ENCODE data around the gene PDXDC1.
"Not testable (repeated sequence)": the region's sequence is repeated elsewhere in the genome, so short reads cannot be mapped to it uniquely, and the experiment has no call there.

Gene PDXDC1

DNA sequence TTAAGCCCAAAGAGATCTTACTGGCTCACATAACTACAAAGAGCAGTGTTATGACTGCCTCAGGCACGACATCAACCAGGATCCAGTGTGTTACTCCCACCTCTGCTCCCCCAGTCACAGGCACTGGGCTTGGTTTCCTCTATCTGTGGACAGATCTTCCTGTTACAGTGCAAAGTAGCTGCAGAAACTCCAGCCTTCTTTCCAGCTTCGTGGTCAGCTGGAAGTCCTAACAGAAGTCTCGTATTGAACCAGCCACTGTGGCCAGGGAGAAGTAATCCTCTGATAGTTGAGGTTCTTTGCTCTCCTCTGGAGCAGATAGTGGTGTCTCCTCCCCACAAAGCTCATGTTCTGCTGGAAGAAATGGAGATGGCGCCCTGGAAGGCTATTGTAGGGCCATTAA lies 41.5 kb downstream of the PDXDC1 start:
- DNase-seq: not testable (repeated sequence)

DNA sequence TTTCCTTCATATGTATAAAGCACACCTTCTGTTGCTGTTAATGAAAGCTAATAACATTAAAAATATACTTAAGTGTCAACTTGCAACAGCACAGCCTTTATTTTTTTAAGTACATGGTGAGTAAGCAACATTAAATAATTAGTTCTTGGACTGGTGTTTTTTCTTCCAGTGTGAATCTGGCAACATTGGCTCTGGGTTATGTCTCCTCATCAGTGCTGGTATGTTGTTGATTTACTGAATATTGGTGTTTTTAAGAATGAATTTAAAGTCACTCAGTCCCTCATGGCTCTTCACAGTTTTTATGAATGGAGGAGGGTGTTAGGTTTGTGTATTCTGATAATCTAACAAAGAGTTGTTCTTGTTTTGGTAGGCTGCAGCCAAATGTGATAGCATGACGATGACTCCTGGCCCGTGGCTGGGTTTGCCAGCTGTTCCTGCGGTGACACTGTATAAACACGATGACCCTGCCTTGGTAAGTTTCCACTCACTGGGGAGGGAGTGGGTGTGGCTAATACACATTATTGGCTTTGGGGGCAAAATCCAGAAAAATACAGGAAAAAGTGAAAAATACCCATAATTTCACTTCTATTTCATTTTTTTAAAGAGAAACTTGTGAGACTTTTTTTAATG lies 42.2 kb downstream of the PDXDC1 start:
- not testable (repeated sequence) for DNase-seq

DNA sequence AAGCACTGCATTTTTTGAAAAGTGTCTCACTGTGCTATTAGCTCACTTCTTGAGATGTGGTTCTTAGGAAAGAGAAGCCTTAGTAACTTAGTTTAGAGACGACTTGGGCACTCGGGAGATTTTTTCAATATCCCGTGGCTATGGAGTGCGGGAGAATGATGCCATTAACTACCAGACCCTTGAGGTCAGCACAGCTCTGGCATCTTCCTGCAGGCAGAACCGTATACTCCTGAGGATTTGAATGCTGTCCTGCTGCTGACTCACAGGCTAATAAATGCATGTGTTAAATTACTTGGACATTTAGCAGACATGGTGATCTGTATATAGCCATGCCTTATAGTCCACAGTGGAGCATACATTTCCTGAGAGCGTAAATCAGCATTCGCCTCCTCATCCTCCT lies 46.6 kb downstream of the PDXDC1 start:
- not testable (repeated sequence) for DNase-seq

DNA sequence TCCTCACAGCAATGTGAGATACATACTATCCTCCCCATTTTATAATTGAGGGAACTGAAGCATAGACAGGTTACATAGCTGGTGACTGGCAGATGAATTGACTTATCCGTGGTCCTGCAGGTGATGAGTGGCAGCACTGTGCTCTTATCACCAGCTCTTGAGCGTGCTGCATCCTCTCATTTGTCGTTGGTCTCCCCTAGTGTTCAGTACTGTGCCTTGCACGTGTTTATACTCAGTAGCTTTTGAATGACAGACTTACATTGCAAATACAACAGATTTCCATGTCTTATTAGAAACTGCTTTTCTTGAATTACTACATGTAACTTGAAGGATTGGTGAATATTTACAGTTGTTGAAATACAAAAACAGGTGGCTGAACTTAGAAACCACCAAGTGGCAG lies 47.4 kb downstream of the PDXDC1 start:
- not testable (repeated sequence) for DNase-seq

DNA sequence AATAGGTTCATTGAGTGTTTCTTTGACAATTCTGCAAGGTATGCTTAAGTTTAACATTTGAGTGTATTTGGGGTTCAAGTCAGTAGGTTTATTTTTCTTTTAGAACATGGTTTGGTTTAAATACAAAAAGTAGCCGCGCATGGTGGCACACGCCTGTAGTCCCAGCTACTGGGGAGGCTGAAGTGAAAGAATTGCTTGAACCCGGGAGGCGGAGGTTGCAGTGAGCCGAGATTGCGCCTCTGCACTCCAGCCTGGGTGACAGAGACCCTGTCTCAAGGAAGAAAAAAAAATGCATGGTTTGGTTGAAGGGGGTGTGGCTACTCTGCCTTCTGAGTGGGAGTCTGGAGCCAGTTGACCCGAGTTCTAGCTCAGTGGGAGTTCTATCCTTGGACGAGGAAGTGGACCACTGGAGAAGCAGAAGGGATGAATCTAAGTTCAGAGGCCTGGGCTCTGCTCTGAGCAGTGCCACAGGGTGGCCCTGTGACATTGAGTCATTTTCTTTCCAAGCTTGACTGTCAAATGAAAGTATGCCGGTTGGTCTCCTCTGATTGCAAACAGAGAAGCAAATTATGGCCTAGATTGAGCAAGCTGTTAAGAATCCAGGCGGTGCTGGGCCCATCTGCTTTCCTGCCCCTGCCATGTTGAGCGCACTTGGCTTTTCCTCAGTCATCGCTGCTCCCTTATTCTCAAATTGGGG lies 48.7 kb downstream of the PDXDC1 start:
- not testable (repeated sequence) for DNase-seq

DNA sequence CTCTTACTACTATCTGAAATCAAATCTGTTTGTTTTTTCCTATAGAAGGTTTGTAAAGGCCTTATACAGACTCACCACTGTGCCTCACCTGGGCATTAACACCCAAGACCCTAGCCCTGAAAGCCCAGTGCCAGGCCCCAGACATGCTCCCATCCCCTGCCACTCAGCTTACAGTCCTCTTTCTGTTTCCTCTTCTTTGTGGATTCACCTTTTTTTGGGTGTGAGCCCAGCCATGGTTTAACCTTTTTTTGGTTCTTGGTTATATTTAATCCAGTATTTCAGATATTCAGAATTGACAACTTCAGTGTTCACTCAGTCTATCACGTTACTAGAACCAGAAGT lies 50.0 kb downstream of the PDXDC1 start:
- DNase-seq: not testable (repeated sequence)

DNA sequence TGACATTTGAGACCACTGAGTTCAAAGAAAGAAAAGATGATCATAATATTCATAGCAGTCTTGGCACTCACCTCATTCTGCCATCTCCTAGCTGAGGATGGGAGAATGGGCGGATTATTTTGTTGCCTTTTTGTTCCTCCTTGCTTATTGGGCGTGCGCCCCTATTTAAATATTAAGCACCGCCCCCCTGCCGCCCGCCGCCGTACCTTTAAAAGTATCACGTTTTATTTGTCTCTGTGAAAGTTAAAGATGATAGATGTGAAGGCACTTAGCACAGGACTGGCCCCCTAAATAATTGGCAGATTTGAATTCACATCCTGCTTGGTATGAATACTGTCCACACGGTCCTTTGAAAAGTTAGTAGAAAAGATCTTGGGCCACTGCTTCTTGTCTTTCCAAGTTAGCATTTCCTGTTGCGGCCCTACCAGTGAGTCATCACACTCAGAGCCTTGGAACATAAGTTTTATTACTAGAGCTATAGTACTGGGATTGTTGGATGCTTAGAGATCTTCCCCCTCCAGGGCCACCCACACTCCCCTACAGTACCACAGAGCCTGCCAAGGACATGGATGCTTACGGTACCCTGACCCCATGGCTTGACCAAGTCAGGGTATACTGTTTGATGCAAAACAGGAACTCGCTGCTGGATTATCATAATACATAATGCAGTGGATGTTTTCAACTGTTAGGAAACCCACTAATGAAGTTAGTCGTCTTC lies 50.6 kb downstream of the PDXDC1 start:
- not testable (repeated sequence) for DNase-seq

DNA sequence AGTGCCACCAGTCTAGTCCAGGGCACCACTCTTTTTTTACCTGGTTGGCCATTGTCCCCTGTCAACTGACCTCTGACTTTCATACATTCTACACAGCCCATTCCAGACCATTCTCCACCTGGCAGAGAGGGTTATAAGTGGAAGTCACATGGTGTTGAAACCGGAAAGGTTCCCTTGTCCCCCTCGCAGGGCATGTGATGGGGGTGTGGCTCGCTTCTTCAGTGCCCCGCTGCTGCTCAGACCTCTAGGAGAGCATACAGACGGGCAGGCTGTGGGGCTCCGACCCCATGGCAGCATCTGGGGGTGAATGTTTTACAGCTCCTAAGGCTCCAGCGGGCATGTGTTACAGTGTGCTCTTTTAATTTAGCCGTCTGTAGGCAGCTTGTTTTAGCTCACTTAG lies 52.2 kb downstream of the PDXDC1 start:
- not testable (repeated sequence) for DNase-seq

DNA sequence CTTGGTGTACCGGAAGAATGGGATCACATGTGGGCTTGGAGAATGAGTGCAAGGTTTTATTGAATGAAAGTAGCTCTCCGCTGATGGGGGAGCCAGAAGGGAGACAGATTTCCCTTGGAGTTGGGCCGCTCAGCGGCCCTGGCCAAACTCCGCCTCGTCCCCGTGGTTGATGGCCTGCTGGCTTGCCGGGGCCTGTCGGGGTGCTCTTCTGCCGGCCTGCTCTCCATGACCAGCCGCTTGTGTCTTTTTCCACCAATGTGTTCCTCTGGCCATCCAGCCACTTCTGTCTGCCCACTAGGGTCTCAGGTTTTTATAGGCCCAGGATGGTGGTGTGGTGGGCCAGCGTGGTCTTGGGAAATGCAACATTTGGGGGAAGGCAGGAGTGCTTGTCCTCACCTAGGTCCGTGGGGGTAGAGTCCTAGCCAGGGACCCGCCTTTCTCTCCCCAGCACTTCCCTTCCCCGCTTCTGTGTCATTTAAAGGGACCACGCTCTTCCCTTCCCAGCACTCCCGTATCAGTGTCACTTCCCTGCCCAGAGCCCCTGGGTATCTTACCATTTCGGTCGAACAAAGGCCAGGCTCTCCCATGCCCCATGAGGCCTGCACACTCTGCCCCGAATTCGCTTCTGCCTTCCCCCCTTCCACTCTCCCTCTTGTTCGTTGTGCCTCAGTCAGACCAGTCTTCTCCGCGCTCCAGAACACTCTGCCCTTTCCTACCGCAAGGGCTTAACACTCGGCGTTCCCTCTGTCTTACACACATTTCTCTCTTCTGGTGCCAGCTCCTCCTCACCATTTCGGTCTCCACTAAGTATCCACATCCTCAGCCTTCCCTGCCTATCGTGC lies 52.9 kb downstream of the PDXDC1 start:
- not testable (repeated sequence) for DNase-seq

DNA sequence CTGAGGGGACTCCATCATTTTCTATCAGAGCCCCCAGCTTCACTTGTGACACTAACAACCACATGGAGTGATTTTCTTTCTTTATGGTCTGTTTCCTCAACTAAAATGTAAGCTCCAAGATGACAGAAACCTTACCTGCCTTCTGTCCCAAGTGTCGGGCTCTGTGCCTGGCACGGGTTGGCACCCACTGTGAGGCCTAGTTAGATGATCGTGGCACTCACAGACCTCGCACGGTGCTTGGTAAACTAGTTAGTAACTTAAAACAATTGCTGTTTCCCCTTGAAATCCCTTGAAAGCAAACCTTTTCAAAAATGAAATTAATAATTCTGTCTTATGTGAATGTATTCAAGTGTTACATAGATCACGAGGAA lies 53.5 kb downstream of the PDXDC1 start:
- DNase-seq: not testable (repeated sequence)

DNA sequence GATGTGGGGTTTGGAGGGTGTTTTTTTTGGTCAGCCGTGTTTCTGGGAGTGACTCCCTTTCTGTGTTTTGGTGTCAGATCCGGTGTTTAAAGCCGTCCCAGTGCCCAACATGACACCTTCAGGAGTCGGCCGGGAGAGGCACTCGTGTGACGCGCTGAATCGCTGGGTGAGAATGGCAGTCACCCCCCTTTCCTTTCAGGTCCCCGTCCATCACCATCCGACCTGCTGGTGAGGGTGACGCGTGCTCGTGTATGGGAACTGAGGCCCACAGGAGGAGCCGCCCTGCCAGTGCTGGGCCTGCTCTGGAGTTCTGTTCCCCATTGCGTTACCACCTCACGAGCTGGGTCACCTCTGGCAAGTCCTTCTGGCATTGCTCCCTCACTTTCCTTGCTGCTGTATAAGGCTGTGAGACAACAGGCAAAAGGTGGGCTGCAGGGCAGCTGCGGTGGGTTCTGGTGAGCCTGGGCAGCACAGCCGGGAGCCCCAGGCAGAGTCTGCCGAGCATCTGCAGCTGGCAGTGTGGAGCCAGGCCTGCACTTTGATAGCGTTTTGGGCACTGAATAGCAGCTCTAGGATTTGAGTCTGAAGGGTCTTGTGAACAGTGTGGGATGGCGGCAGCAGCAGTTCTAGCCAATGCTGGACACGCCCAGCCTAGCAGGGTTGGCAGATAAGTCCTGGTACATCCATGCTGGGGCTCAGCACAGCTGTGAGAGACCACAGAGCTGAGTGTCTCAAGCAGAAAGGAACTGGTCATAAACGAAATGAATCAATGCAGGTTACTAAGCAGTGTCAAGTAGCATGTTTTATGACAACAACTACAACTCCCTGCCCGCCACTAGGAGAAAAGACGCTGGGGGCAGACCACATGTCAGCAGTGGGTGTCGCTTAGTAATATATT lies 54.2 kb downstream of the PDXDC1 start:
- DNase-seq: not testable (repeated sequence)

DNA sequence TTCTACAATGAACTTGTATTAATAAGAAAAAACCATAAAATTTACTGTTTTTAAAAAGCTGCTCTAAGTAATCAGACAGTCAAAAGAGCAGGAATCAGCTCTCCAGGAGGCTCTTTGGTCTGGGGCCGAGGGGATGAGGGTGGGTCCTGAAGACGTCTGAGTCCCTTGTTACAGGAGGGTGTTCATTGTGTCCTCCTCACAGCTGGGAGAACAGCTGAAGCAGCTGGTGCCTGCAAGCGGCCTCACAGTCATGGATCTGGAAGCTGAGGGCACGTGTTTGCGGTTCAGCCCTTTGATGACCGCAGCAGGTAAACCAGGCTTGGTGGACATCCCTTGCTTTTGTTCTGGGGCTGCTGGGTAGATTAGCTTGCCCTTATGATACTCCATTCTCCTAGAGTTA lies 54.9 kb downstream of the PDXDC1 start:
- DNase-seq: not testable (repeated sequence)

DNA sequence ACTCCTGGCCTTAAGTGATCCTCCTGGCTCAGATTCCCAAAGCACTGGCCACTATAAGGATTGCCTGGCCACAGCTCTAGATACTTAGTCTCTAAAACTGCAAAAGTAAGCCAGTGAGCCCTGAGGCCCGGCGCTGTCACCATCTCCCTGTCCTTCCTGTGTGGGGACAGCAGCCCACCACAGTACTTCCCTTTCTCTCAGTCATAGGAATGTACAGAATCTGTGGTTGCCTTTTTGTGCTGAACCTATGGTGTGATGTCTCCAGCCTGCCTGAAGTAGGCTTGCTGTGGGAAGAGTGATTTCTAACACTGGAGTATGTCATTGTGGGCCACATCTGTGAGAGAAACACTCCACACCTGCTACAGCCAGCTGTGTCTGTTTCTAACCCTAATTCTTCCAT lies 56.4 kb downstream of the PDXDC1 start:
- no peak for DNase-seq

DNA sequence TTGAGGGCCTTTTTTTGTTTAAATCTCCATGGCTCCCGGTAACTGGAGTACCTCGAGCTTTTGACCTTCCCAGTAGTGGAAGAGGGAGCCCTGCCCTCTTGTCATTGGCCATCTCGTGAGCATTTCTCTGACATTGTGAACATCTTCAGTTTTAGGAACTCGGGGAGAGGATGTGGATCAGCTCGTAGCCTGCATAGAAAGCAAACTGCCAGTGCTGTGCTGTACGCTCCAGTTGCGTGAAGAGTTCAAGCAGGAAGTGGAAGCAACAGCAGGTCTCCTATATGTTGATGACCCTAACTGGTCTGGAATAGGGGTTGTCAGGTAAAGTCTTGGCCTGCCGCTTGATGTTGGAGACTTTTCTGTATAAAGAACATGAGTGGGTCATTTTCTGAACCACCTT lies 56.8 kb downstream of the PDXDC1 start:
- no peak for DNase-seq

DNA sequence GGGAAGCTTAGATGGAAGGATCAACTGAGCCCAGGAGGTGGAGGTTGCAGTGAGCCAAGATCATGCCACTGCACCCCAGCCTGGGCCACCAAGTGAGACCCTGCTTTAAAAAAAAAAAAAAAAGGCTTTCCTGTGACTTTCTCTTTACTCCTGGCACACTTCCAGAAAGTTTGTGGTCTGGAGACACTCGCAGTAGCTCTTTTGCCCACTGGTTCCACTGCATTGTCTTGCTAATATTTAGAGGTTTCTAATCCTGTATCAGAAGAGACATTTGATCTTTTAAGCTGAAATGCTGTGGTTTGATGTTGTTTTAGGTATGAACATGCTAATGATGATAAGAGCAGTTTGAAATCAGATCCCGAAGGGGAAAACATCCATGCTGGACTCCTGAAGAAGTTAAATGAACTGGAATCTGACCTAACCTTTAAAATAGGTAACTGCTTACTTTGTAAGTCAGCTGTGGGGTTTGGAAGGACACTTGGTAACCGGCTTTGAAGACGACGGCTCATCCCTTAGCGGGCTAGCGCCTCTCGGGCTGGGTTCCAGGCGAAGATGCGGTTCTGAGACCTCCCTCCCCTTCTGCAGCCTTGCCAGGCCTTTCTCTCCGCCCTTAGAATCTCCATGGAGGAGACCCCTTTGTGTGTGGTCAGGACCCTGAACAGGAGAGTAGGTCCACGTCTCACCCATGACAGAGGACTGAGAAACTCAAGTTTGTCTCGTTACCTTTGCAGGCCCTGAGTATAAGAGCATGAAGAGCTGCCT lies 57.9 kb downstream of the PDXDC1 start:
- no peak for DNase-seq

DNA sequence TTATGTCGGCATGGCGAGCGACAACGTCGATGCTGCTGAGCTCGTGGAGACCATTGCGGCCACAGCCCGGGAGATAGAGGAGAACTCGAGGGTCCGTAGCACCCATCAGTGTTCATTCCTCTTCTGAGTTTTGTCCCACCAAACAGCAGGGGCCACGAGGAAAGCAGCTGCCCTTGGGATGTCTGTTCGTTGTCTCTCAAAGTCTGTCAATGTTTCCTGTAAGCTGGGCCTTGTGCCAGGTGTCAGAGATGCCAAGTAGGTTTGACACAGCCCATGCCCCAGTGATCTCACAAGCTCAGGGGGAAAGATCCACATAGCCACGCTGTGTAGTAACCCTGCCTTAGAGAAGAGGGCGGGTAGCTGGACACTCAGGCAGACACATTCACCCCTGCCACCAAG lies 58.5 kb downstream of the PDXDC1 start:
- no peak for DNase-seq

DNA sequence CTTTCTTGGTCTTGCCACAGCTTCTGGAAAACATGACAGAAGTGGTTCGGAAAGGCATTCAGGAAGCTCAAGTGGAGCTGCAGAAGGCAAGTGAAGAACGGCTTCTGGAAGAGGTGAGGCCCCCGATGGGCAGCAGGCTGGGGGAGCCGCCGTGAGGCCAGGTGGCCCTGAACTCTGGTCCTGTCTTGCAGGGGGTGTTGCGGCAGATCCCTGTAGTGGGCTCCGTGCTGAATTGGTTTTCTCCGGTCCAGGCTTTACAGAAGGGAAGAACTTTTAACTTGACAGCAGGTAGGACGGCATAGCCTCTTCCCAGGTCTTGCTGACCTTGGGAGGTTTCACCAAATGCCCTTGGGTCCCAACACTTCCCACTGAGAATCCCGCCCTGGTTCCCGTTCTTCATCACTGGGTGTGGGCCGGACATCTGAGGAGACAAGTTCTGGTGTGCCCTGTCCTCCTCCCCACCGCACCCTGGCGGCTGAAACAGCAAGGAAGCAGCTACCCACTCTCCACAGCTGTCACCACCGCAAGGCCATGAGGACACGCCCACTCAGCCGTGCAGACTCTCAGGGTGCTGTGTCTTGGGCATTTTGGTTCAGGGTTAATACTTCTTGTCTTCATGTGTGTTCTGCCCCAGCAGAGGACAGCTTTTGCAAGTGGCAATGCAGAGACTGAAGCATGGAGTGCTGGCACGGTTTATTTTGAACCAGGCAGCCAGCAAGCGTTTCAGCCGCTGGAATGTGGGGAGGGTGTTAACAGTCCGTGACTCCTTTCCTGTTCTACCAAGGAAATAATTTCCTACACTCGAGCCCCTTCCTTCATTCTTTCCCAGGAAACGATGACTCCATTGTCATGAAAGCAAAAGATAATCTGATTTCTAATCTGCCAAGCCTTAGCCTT lies 59.7 kb downstream of the PDXDC1 start:
- DNase-seq: no peak

DNA sequence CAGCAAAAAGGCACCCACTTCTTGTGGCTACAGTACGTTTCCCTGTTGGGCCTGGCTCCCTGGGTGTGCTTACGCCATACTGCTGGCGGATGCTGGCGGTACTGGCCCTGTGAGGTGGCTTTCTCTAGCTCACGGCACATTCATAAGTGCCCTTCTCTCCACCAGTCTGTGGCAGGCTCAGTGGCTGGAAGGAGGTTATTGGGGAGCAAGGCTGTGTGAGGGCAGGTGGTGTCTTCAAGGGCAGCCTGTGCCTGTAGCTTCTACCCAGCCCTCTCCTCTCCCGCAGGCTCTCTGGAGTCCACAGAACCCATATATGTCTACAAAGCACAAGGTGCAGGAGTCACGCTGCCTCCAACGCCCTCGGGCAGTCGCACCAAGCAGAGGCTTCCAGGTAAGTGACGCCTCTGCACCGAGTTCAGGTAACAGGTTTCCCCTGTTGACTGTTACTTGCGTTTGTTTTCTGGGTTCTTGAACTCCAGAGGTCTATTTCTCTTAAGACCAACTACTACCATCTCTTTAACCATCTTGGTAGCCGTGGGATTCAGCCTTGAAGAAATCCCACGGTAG lies 60.4 kb downstream of the PDXDC1 start:
- no peak for DNase-seq

DNA sequence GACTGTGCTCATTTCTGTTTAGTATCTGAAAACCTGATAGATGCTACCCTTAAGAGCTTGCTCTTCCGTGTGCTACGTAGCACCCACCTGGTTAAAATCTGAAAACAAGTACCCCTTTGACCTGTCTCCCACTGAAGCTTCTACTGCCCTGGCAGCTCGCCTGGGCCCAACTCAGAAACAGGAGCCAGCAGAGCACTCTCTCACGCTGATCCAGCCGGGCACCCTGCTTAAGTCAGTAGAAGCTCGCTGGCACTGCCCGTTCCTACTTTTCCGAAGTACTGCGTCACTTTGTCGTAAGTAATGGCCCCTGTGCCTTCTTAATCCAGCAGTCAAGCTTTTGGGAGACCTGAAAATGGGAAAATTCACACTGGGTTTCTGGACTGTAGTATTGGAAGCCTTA lies 62.2 kb downstream of the PDXDC1 start:
- DNase-seq: no peak

DNA sequence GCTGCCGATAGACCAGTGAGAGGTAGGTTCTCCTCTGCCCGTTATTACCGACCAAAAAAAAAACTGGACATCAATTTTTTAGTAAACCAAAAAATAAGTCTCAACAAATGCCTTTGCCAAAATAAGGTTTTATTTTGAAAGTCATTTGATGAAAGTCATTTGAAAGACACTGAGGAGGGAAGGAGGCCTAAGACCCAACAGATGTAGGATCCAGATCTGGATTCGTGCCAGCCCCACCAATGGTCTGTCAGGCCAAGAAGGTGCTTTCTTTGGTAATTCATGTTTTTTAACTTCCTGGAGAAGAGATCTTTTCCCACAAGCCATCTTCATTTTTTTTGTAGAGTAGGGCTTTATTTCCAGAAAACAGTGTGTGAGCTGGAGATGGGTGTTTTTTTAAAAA lies 62.9 kb downstream of the PDXDC1 start:
- no peak for DNase-seq

Data from NCI-H1417 treated with DMSO at 0.1 percent for 48 hours (cell line).